Measurements from ENCODE around the gene PHLDA3. TPM values are rescaled to one million over a fixed set of nuclear protein-coding genes. Genes with fewer than 3 reads are reported as not detected.

The PHLDA3 gene
- total and polyA plus RNA-seq, 2 donors (not counting 3 experiments of a cell fraction or from before 2014, with no cell fraction given): 21.4 to 29.5 TPM

GRCh38 chr1:201482755-201483154 is 13.8 kb upstream of the PHLDA3 start:
- peaks cover 2% of the 10 kb centered on the region for H3K79me2 ChIP-seq (ENCODE audit: control insufficient read depth, insufficient read depth, low read length)
- H3K9me3 ChIP-seq (replicated peaks; ENCODE audit: control insufficient read depth, insufficient read depth, low read length): no peaks in the 10 kb centered on the region
- CTCF ChIA-PET: interaction anchor here (0.8 to 28.3 kb wide), 13 partner anchors 8 to 310 kb away, joined by 3 to 1317 read pairs (median 6); partner anchors contain the start of genes CSRP1 and NAV1
- intact Hi-C loops (cut with micrococcal nuclease): loop anchor here (1.0 to 5.0 kb wide), 6 partner anchors 25 to 222 kb away; partner anchors contain the start of gene CSRP1
- no peak overlapping the region for H2AFZ ChIP-seq (ENCODE audit: low read depth, low read length)
- no peak for FAIRE-seq
- H3K27ac ChIP-seq (ENCODE audit: insufficient read depth, low read depth, low read length): no peak overlapping the region
- no peak overlapping the region for H3K9ac ChIP-seq (replicated peaks; ENCODE audit: extremely low read depth, insufficient read depth, low read length)
- H3K36me3 ChIP-seq (ENCODE audit: control insufficient read depth in 2 of 2, extremely low read depth in 1 of 2, insufficient read depth in 2 of 2, low read length in 2 of 2): peaks cover 12 to 18% of the 10 kb centered on the region in 2 experiments
- DNase-seq (ENCODE audit: low read depth, low spot score): no peak
- BruUV-seq (replicated peaks): no TSS peak
- dilution Hi-C loops (cut with MboI; ENCODE audit: extremely low pct_ligation_motif_present, low sequenced_read_pairs): no loop called here
- H4K20me1 ChIP-seq (replicated peaks; ENCODE audit: control insufficient read depth, extremely low read depth, insufficient read depth, low read length): no peaks in the 10 kb centered on the region
- no peaks in the 10 kb centered on the region for H3K9me1 ChIP-seq (replicated peaks; ENCODE audit: control insufficient read depth, extremely low read depth, insufficient read depth, low read length)
- POLR2A ChIA-PET: interaction anchor here (1.0 to 2.8 kb wide), 3 partner anchors 14 to 29 kb away, joined by 6 to 30 read pairs (median 13); partner anchors contain the start of genes CSRP1 and PHLDA3
- H3K4me3 ChIP-seq (replicated peaks in 1 of 3; ENCODE audit: insufficient read depth in 1 of 3, low read depth in 1 of 3, low read length in 3 of 3): no peak overlapping the region
- H3K27me3 ChIP-seq (ENCODE audit: control insufficient read depth in 2 of 2, insufficient read depth in 2 of 2, low read length in 2 of 2): peaks cover 0 to 3% of the 10 kb centered on the region in 2 experiments
- peaks cover 26% of the 10 kb centered on the region for H3K4me1 ChIP-seq (ENCODE audit: control insufficient read depth, extremely low read depth, insufficient read depth, low read length)
- TF ChIP-seq GATA2 (IDR thresholded peaks at IDR 0.05; ENCODE audit: insufficient read depth, insufficient read length, low read depth, low read length) (no peak), FOS (IDR thresholded peaks at IDR 0.05; ENCODE audit: borderline replicate concordance, insufficient read depth, low read length) (no peak), POLR2A (IDR thresholded peaks at IDR 0.05; ENCODE audit: low read depth, low read length) (no peak), MAX (IDR thresholded peaks at IDR 0.05; ENCODE audit: insufficient read depth, insufficient read length) (no peak), EZH2 (IDR thresholded peaks at IDR 0.05; ENCODE audit: borderline replicate concordance, low read depth, low read length, severe bottlenecking) (no peak), CTCF (IDR thresholded peaks at IDR 0.05; ENCODE audit: extremely low read depth in 1 of 2, insufficient read depth in 1 of 2, low read depth in 1 of 2, low read length in 2 of 2) (no peak), MYC (IDR thresholded peaks at IDR 0.05; ENCODE audit: low read depth, low read length) (no peak), POLR2AphosphoS5 (IDR thresholded peaks at IDR 0.05; ENCODE audit: insufficient read depth, low read depth, low read length) (no peak), JUN (IDR thresholded peaks at IDR 0.05; ENCODE audit: borderline replicate concordance, insufficient read depth, insufficient read length, low read depth) (no peak)
- H3K4me2 ChIP-seq (ENCODE audit: insufficient read depth, low read length): no peak overlapping the region
